BJ (cell line): Measurements from ENCODE around the gene LAMC2. TPM values are rescaled to one million over a fixed set of nuclear protein-coding genes. Genes with fewer than 3 reads are reported as not detected.

Source experiments
- CTCF ChIA-PET: fragments of 350-600 bp; formaldehyde crosslinking; extraction: SDS; loops from one replicate; lab custom pipeline; 2021; ENCODE audit warnings: antibody characterized with exemption, inconsistent platforms; lab: Yijun Ruan, JAX
- POLR2A ChIA-PET: fragments of 300-600 bp; sonication (Branson Sonifier 250); formaldehyde crosslinking; extraction: SDS; loops from one replicate; lab custom pipeline; 2021; ENCODE audit warnings: antibody characterized with exemption; lab: Charles Lee
- DNase-seq: peaks from one replicate; pipeline ENCODE4 v3.0.0-alpha.2; 2011; ENCODE audit warnings: low read depth
- H3K27me3 ChIP-seq: 2 replicates; pipeline ENCODE4 v1.6.0; 2011; ENCODE audit warnings: low read length; ENCODE audit not compliant: control insufficient read depth, insufficient read depth
- H3K36me3 ChIP-seq: 2 replicates; pipeline ENCODE4 v1.5.1; 2011; ENCODE audit warnings: low read length; ENCODE audit not compliant: control insufficient read depth, insufficient read depth
- H3K4me3 ChIP-seq: 2 replicates; pipeline ENCODE4 v1.5.1; 2011; ENCODE audit warnings: low read depth, mild to moderate bottlenecking, control low read depth, low read length
- CTCF ChIP-seq: IDR thresholded peaks from 2 replicates; pipeline ENCODE4 v1.5.1; 2011; ENCODE audit warnings: low read depth, mild to moderate bottlenecking, control low read depth, inconsistent platforms, low read length, moderate library complexity; ENCODE audit not compliant: insufficient read depth
- polyA plus RNA-seq: library from polyadenylated mRNA; depleted of rRNA; stranded (reverse); fragments of >200 nt; gene quantifications from 2 replicates; pipeline ENCODE4 v1.2.3, GENCODE V29; 2011

Gene LAMC2
- polyA plus RNA-seq, 1 experiment, result 0.70 TPM

- DNase-seq, result no peak
- Histone ChIP-seq H3K27me3 (no peaks in the 10 kb centered on the region), H3K36me3 (no peaks in the 10 kb centered on the region), H3K4me3 (no peak overlapping the region)
- CTCF ChIA-PET, result no interaction called here
- POLR2A ChIA-PET, result no interaction called here
- TF ChIP-seq CTCF, result no peak
These were observed 99.2 kb downstream of the LAMC2 start for GRCh38 chr1:183285256-183285655.

GRCh38 chr1:183285746-183286145 is 99.7 kb downstream of the LAMC2 start:
- POLR2A ChIA-PET, result no interaction called here
- H3K36me3 ChIP-seq, result no peaks in the 10 kb centered on the region
- no peaks in the 10 kb centered on the region for H3K27me3 ChIP-seq
- no peak for TF ChIP-seq CTCF
- DNase-seq, result no peak
- no peak overlapping the region for H3K4me3 ChIP-seq
- CTCF ChIA-PET, result no interaction called here

GRCh38 chr1:183287191-183287675 is 101.2 kb downstream of the LAMC2 start:
- no peak overlapping the region for H3K4me3 ChIP-seq
- TF ChIP-seq CTCF, result no peak
- H3K27me3 ChIP-seq, result no peaks in the 10 kb centered on the region
- DNase-seq, result no peak
- no peaks in the 10 kb centered on the region for H3K36me3 ChIP-seq
- CTCF ChIA-PET, result interaction anchor here (1.7 kb wide), 1 partner anchor 31 kb away, joined by 5 read pairs; no protein-coding TSS in a partner anchor
- POLR2A ChIA-PET, result no interaction called here

- TF ChIP-seq CTCF, result no peak
- H3K4me3 ChIP-seq, result no peak overlapping the region
- CTCF ChIA-PET, result no interaction called here
- H3K36me3 ChIP-seq, result no peaks in the 10 kb centered on the region
- DNase-seq, result no peak
- no peaks in the 10 kb centered on the region for H3K27me3 ChIP-seq
- POLR2A ChIA-PET, result no interaction called here
These were observed 102.5 kb downstream of the LAMC2 start for GRCh38 chr1:183288583-183288982.

GRCh38 chr1:183289051-183289496 is 103.0 kb downstream of the LAMC2 start:
- Histone ChIP-seq H3K27me3 (no peaks in the 10 kb centered on the region), H3K36me3 (no peaks in the 10 kb centered on the region), H3K4me3 (no peak overlapping the region)
- POLR2A ChIA-PET, result no interaction called here
- no peak for DNase-seq
- CTCF ChIA-PET, result interaction anchor here (0.6 to 1.4 kb wide), 2 partner anchors 17 to 114 kb away, joined by 3 to 5 read pairs; no protein-coding TSS in a partner anchor
- no peak for TF ChIP-seq CTCF
